LNCaP clone FGC (cell line): Measurements from ENCODE around the gene LINC01488.

Source experiments
- DNase-seq: peaks from one replicate; pipeline ENCODE4 v3.0.0-alpha.2; 2011; ENCODE audit warnings: low read depth
- H3K4me3 ChIP-seq: 2 replicates; pipeline ENCODE4 v1.5.1; 2011; ENCODE audit warnings: mild to moderate bottlenecking, low read depth, low read length, control low read depth
- TF ChIP-seq, protein P1 (sequence below): IDR thresholded peaks from 2 replicates; pipeline ENCODE4 v1.5.1; 2012; ENCODE audit warnings: mild to moderate bottlenecking; ENCODE audit not compliant: control insufficient read depth, insufficient read depth; ENCODE audit errors: extremely low read depth

Gene LINC01488

GRCh38 chr11:69473276-69473845, 8.1 kb upstream of the LINC01488 start:
- DNase-seq, result no peak
- TF ChIP-seq, protein P1, sequence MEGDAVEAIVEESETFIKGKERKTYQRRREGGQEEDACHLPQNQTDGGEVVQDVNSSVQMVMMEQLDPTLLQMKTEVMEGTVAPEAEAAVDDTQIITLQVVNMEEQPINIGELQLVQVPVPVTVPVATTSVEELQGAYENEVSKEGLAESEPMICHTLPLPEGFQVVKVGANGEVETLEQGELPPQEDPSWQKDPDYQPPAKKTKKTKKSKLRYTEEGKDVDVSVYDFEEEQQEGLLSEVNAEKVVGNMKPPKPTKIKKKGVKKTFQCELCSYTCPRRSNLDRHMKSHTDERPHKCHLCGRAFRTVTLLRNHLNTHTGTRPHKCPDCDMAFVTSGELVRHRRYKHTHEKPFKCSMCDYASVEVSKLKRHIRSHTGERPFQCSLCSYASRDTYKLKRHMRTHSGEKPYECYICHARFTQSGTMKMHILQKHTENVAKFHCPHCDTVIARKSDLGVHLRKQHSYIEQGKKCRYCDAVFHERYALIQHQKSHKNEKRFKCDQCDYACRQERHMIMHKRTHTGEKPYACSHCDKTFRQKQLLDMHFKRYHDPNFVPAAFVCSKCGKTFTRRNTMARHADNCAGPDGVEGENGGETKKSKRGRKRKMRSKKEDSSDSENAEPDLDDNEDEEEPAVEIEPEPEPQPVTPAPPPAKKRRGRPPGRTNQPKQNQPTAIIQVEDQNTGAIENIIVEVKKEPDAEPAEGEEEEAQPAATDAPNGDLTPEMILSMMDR, result no peak
- H3K4me3 ChIP-seq, result no peak overlapping the region

DNA sequence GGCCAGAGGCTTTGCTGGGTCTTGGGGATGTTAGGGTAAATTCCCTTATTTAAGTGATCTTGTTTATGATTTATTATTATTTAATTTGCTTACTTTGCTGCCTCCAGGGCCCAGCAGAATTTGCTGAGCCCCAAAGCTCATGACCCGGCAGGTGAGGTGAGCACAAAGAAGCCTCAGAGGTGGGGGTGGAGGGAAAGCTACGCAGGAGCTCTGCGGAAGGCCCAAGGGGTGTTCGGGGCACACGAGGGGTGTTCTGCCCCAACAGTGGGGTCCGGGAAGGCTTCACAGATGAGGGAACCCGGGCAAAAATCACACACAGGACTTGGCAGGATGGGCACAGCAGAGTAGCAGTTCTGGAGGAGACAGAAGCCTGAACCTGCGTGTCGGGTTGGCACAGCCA, 6.7 kb upstream of the LINC01488 start:
- TF ChIP-seq, protein P1, result no peak
- no peak for DNase-seq
- H3K4me3 ChIP-seq, result no peak overlapping the region

- TF ChIP-seq, protein P1, result no peak
- no peak for DNase-seq
- no peak overlapping the region for H3K4me3 ChIP-seq
Observed at GRCh38 chr11:69475141-69475865, 6.2 kb upstream of the LINC01488 start.

DNA sequence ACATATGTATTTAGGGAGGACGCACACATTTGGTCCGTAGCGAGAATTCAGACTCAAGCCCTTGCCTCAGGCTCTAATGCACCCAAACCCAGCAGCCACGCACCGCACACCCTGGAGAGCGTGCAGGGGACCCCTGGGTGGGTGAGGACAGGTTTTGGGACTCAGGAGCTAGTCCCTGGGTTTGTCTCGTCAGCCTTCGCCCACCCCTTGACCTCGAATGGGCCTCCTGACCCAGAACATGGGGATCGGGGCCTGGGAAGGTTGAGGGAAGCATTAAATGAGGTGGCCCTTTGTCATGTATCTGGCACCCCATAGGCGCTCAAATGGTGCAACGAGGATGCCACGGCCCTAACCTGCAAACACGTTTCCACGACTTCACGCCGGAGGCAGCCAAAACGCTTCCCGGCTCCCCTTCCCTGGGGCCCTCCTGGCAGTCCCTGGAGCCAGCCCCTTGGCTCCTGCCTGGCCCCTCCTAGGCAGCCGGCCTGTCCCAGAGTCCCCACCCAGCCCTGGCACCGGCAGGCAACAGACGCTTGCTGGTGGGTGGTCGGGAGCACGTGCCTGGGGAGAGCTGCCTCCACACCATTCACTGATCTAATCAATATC, 5.5 kb upstream of the LINC01488 start:
- TF ChIP-seq, protein P1, result no peak
- no peak overlapping the region for H3K4me3 ChIP-seq
- DNase-seq, result no peak

- TF ChIP-seq, protein P1, result no peak
- no peak for DNase-seq
Observed at GRCh38 chr11:69476509-69476961, 4.9 kb upstream of the LINC01488 start.

GRCh38 chr11:69477086-69477485, 4.4 kb upstream of the LINC01488 start:
- TF ChIP-seq, protein P1, result no peak
- no peak for DNase-seq
- no peak overlapping the region for H3K4me3 ChIP-seq

More at GRCh38 chr11:69476509-69476961, 4.9 kb upstream of the LINC01488 start:
- no peak overlapping the region for H3K4me3 ChIP-seq
